UCSD-AML1 (cell line): ENCODE results near the gene UGCG.
"Not testable (repeated sequence)": the region's sequence is repeated elsewhere in the genome, so short reads cannot be mapped to it uniquely, and the experiment has no call there.

Source experiments
- DNase-seq: peaks from one replicate; lab custom pipeline; 2025; ENCODE audit not compliant: unreplicated experiment; lab: John Stamatoyannopoulos, UW

UGCG gene

GRCh38 chr9:111949919-111950318 is 53.3 kb downstream of the UGCG start:
- DNase-seq: no peak

GRCh38 chr9:111952559-111952958 is 55.9 kb downstream of the UGCG start:
- no peak for DNase-seq

GRCh38 chr9:111953444-111953843 is 56.8 kb downstream of the UGCG start:
- no peak for DNase-seq

- DNase-seq: no peak
Measured at GRCh38 chr9:111955048-111955447, 58.4 kb downstream of the UGCG start.

GRCh38 chr9:111957856-111958631 is 61.4 kb downstream of the UGCG start:
- no peak for DNase-seq

DNA sequence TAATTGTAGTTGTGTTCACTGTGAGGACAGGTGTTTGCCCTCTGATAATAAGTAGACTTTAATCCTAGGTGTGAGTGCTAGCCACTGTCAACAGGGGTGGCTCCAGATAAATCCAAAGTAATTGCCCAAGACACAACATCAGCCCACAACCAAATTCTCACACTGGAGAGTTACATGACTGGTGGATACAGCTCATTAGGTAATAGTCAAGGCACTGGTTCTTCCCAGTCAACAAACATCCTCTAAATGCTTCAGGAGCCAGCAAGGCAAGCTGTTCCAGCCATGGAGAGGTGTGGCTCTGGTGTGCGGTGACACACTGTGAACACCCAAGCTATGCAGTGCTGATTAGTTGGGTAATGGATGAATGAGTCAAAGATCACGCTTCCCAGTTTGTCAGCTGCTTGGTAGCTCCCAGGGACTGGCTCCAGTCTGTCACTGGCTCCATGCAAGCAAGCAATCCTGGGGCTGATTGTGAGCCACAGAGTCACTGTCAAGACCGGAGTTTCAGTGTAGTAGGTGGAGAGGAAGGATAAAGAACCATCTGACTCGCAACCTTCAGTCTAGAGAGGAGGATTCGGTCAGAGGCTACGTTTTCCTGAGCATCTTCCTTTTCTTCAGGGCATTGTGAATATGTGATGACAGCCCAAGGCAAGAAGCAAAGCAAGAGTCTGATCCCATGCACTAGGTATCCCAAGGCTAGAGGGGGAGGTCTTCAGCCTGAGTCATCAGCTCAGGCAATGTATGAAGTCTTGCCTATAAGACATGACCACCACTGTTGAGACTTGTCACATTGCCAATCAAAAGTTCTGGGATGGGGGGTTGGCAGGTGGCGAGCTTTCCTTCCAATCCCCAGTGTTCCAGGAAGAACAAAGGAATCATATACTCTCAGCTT is 63.1 kb downstream of the UGCG start:
- DNase-seq: no peak

- not testable (repeated sequence) for DNase-seq
Measured at GRCh38 chr9:111960485-111960884, 63.9 kb downstream of the UGCG start.

DNA sequence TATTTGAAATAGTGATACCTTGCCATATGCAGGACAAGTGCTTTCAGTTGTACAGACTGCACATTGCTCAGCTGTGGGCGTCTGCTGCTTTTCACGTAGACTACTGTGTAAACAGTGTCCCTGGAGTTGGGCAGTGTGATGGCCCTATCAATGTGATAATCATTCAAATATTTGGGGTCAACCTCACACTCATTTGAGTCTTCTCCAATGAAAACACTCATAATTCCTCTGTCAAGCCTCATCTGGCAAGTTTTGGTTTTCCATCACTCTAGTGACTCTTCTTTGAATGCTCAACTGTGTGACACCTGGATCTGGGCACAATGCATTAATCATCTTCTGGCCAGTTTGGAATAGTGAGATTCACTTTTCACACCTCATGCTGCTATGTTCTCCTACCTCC is 64.4 kb downstream of the UGCG start:
- DNase-seq: no peak

- DNase-seq: no peak
Measured at GRCh38 chr9:111961575-111961974, 65.0 kb downstream of the UGCG start.

DNA sequence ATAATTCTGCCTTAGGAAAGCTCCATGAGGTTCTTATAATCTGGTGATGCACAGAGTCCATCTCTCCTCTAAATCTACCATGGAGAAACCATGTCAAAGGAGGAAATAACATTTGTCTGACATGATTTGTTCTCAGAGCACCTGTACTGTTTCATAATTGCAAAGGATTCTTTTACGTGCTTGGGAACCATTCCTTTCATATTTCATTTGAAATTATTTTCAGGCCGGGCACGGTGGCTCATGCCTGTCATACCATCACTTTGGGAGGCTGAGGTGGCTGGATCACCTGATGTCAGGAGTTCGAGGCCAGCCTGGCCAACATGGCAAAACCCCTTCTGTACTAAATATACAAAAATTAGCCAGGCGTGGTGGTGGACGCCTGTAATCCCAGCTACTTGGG is 65.4 kb downstream of the UGCG start:
- no peak for DNase-seq

DNA sequence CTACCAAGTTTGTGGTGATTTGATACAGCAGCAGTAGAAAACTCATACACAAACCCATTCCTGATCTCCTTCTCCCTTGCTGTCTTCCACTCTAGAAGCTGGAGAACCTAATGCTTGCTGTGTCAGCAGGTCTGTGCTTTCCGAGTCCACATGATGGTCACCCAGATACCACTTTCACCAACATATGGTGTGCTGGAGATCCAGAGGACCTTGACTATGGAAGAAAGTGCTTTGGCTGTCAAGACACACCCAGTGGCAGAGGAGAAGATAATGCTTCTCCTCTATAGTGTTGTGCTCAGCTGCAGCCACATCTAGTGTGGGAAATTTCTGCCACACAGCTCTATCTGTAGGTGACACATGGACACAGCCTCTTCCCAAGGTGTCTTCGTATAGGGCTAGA is 67.4 kb downstream of the UGCG start:
- no peak for DNase-seq

GRCh38 chr9:111965566-111966019 is 69.0 kb downstream of the UGCG start:
- no peak for DNase-seq

- DNase-seq: no peak
Measured at GRCh38 chr9:111966124-111966723, 69.6 kb downstream of the UGCG start.

DNA sequence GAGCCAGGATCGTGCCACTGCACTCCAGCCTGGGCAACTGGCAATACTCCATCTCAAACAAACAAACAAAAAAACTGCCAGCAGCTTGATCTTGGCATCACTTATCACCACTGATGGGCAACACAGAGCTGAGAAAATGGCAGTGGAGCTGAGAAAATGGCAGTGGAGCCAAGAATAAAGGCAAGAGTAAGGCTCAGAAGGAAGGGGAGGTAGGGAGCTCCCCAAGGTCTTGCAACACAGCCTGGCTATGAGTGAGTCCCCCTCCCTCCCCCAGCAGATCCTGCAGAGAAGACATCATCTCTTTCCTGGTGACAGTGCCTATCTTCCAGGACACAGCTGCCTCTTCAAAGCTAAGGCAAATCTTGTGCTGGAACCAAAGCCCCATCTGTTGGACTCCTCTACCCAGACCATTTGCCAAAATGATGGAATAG is 70.3 kb downstream of the UGCG start:
- no peak for DNase-seq

GRCh38 chr9:111967621-111968020 is 71.0 kb downstream of the UGCG start:
- DNase-seq: no peak

GRCh38 chr9:111969061-111969460 is 72.4 kb downstream of the UGCG start:
- DNase-seq: no peak

DNA sequence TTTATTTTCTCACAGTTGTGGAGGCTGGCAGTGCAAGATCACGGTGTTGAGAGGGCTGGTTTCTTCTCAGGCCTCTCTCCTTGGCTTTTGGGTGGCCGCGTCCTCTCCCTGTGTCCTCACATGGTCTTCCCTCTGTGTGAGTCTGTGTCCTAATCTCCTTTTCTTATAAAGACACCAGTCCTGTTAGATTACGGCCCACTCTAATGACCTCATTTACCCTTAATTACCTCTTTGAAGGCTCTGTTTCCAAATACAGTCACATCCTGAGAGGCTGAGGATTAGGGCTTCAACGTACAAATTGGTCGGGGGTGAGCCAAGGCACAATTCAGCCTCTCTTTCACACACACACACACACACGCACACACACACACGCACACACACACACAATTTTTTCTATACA is 73.0 kb downstream of the UGCG start:
- no peak for DNase-seq

DNA sequence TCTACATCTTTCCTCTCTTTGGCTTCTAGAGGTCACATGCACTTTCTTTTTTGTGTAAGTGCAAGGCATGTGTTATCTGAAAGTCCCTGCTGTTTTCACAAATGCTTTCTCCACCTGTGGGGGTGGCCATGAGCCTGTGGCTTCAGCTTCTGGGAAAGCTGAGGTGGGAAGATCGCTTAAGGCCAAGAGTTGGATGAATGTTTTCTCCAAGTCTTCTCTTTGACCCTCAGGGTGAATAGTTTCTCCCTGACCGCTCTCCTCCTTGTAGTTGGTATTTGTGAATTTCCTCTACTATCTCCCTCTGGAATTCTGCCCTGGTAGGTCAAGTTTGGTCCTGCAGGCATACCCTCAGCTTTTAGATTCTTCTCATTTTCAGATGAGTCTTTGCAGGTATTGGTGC is 74.2 kb downstream of the UGCG start:
- DNase-seq: no peak

DNA sequence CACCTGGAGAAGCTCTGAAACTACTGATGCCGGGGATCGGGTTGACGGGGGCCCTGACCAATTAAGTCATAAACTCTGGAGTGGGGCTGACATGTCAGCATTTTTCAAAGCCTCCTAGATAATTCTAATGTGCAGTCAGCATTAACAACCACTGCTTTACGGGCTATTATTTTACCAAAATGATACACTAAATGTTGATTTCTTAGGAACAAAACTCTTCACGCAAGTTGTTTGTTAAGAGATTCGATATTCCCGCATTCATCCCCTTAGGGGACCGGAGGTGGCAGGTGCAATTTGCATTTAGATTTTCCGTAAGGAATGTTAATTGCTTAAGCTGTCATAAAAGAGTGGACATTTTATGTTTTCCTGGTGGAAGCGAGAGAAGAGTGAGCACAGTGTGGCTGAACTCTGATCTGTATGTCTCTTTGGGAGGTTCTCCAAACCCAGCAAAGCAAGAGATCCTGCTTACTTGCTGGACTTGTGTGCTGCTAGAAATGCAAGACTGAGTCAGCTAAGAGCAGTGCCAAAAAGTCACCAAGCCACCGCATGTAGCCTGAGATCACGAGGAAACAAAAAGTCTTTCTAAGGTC is 77.6 kb downstream of the UGCG start:
- DNase-seq: no peak

- DNase-seq: peak; percentile 42
Measured at GRCh38 chr9:111975709-111976108, 79.1 kb downstream of the UGCG start.

GRCh38 chr9:111978616-111979015 is 82.0 kb downstream of the UGCG start:
- no peak for DNase-seq
